ENCODE results near the gene SELENOM.

SELENOM gene

GRCh38 chr22:31107178-31107893, at the start of gene SELENOM:
Gene SELENOM, minus strand, starts transcription at chr22:31107568. Its CDS starts 63 bp downstream, at chr22:31107505.
- in situ Hi-C loops (cut with MboI; ENCODE audit: low sequenced_read_pairs): no loop called here
- Histone ChIP-seq H3K9me3 (no peaks in the 10 kb centered on the region), H3K27me3 (ENCODE audit: low read depth) (no peaks in the 10 kb centered on the region), H3K4me1 (peaks cover 10% of the 10 kb centered on the region), H3K36me3 (replicated peaks) (no peaks in the 10 kb centered on the region), H3K4me3 (peak within 1 kb of the TSS; percentile 78)
- DNase-seq (ENCODE audit: low spot score in 2 of 2): peak; percentile 96 to 98

- H3K4me1 ChIP-seq: no peaks in the 10 kb centered on the region
- no peaks in the 10 kb centered on the region for H3K9me3 ChIP-seq
- no peak for DNase-seq (ENCODE audit: low spot score in 2 of 2)
- H3K27me3 ChIP-seq (ENCODE audit: low read depth): 0 out of 2 replicates have a peak, but pooled peaks cover 5% of the 10 kb centered on the region
- H3K36me3 ChIP-seq (replicated peaks): no peaks in the 10 kb centered on the region
- in situ Hi-C loops (cut with MboI; ENCODE audit: low sequenced_read_pairs): no loop called here
- no peak overlapping the region for H3K4me3 ChIP-seq
Observed at GRCh38 chr22:31155422-31155821, 48.1 kb upstream of the SELENOM start.

- Histone ChIP-seq H3K27me3 (ENCODE audit: low read depth) (0 out of 2 replicates have a peak, but pooled peaks cover 5% of the 10 kb centered on the region), H3K36me3 (replicated peaks) (no peaks in the 10 kb centered on the region), H3K4me1 (no peaks in the 10 kb centered on the region), H3K4me3 (no peak overlapping the region), H3K9me3 (no peaks in the 10 kb centered on the region)
- DNase-seq (ENCODE audit: low spot score in 2 of 2): no peak
- in situ Hi-C loops (cut with MboI; ENCODE audit: low sequenced_read_pairs): no loop called here
Observed at GRCh38 chr22:31154975-31155374, 47.6 kb upstream of the SELENOM start.

- no peak for DNase-seq (ENCODE audit: low spot score in 2 of 2)
- no peaks in the 10 kb centered on the region for H3K4me1 ChIP-seq
- H3K9me3 ChIP-seq: no peaks in the 10 kb centered on the region
- no peaks in the 10 kb centered on the region for H3K36me3 ChIP-seq (replicated peaks)
- in situ Hi-C loops (cut with MboI; ENCODE audit: low sequenced_read_pairs): no loop called here
- H3K27me3 ChIP-seq (ENCODE audit: low read depth): 0 out of 2 replicates have a peak, but pooled peaks cover 5% of the 10 kb centered on the region
- H3K4me3 ChIP-seq: no peak overlapping the region
Observed at GRCh38 chr22:31153357-31153756, 46.0 kb upstream of the SELENOM start.

GRCh38 chr22:31151872-31152271, 44.5 kb upstream of the SELENOM start:
- H3K9me3 ChIP-seq: no peaks in the 10 kb centered on the region
- H3K4me3 ChIP-seq: no peak overlapping the region
- no peaks in the 10 kb centered on the region for H3K36me3 ChIP-seq (replicated peaks)
- no peaks in the 10 kb centered on the region for H3K4me1 ChIP-seq
- in situ Hi-C loops (cut with MboI; ENCODE audit: low sequenced_read_pairs): no loop called here
- no peak for DNase-seq (ENCODE audit: low spot score in 2 of 2)
- 0 out of 2 replicates have a peak, but pooled peaks cover under 1% of the 10 kb centered on the region for H3K27me3 ChIP-seq (ENCODE audit: low read depth)

GRCh38 chr22:31150615-31151014, 43.2 kb upstream of the SELENOM start:
- no peaks in the 10 kb centered on the region for H3K4me1 ChIP-seq
- no peaks in the 10 kb centered on the region for H3K9me3 ChIP-seq
- no peak overlapping the region for H3K4me3 ChIP-seq
- in situ Hi-C loops (cut with MboI; ENCODE audit: low sequenced_read_pairs): no loop called here
- DNase-seq (ENCODE audit: low spot score in 2 of 2): no peak
- no peaks in the 10 kb centered on the region for H3K27me3 ChIP-seq (ENCODE audit: low read depth)
- no peaks in the 10 kb centered on the region for H3K36me3 ChIP-seq (replicated peaks)

- in situ Hi-C loops (cut with MboI; ENCODE audit: low sequenced_read_pairs): loop anchor here (10.0 kb wide), 1 partner anchor 394 kb away; no protein-coding TSS in a partner anchor
- DNase-seq (ENCODE audit: low spot score in 2 of 2): peak; percentile 70 to 82
- no peaks in the 10 kb centered on the region for H3K27me3 ChIP-seq (ENCODE audit: low read depth)
Observed at GRCh38 chr22:31148953-31149627, 41.7 kb upstream of the SELENOM start.

GRCh38 chr22:31148488-31148887, 41.1 kb upstream of the SELENOM start:
- no peaks in the 10 kb centered on the region for H3K36me3 ChIP-seq (replicated peaks)
- no peak for DNase-seq (ENCODE audit: low spot score in 2 of 2)
- no peak overlapping the region for H3K4me3 ChIP-seq
- in situ Hi-C loops (cut with MboI; ENCODE audit: low sequenced_read_pairs): loop anchor here (10.0 kb wide), 1 partner anchor 394 kb away; no protein-coding TSS in a partner anchor
- H3K27me3 ChIP-seq (ENCODE audit: low read depth): no peaks in the 10 kb centered on the region
- H3K9me3 ChIP-seq: no peaks in the 10 kb centered on the region; the same call in 1 of the 2 replicates
- H3K4me1 ChIP-seq: no peaks in the 10 kb centered on the region

More at GRCh38 chr22:31148953-31149627, 41.7 kb upstream of the SELENOM start:
- Histone ChIP-seq H3K9me3 (no peaks in the 10 kb centered on the region), H3K4me1 (no peaks in the 10 kb centered on the region), H3K36me3 (replicated peaks) (no peaks in the 10 kb centered on the region), H3K4me3 (no peak overlapping the region)

- no peak for DNase-seq (ENCODE audit: low spot score in 2 of 2)
- H3K9me3 ChIP-seq: no peaks in the 10 kb centered on the region; the same call in 1 of the 2 replicates
- peaks cover 5% of the 10 kb centered on the region; the same call in 1 of the 2 replicates for H3K27me3 ChIP-seq (ENCODE audit: low read depth)
- in situ Hi-C loops (cut with MboI; ENCODE audit: low sequenced_read_pairs): loop anchor here (10.0 kb wide), 1 partner anchor 389 kb away; no protein-coding TSS in a partner anchor
- H3K4me3 ChIP-seq: no peak overlapping the region
- no peaks in the 10 kb centered on the region for H3K36me3 ChIP-seq (replicated peaks)
- no peaks in the 10 kb centered on the region for H3K4me1 ChIP-seq
Observed at GRCh38 chr22:31144223-31144622, 36.9 kb upstream of the SELENOM start.

- no peaks in the 10 kb centered on the region; the same call in 1 of the 2 replicates for H3K9me3 ChIP-seq
- no peak for DNase-seq (ENCODE audit: low spot score in 2 of 2)
- peaks cover 11% of the 10 kb centered on the region; the same call in 1 of the 2 replicates for H3K27me3 ChIP-seq (ENCODE audit: low read depth)
- no peaks in the 10 kb centered on the region for H3K36me3 ChIP-seq (replicated peaks)
- H3K4me3 ChIP-seq: no peak overlapping the region
- in situ Hi-C loops (cut with MboI; ENCODE audit: low sequenced_read_pairs): loop anchor here (10.0 kb wide), 1 partner anchor 389 kb away; no protein-coding TSS in a partner anchor
- no peaks in the 10 kb centered on the region for H3K4me1 ChIP-seq
Observed at GRCh38 chr22:31143537-31143936, 36.2 kb upstream of the SELENOM start.

- Histone ChIP-seq H3K4me3 (no peak overlapping the region), H3K36me3 (replicated peaks) (no peaks in the 10 kb centered on the region), H3K9me3 (no peaks in the 10 kb centered on the region; the same call in 1 of the 2 replicates), H3K4me1 (no peaks in the 10 kb centered on the region), H3K27me3 (ENCODE audit: low read depth) (peaks cover 11% of the 10 kb centered on the region; the same call in 1 of the 2 replicates)
- in situ Hi-C loops (cut with MboI; ENCODE audit: low sequenced_read_pairs): loop anchor here (10.0 kb wide), 1 partner anchor 388 kb away; no protein-coding TSS in a partner anchor
- no peak for DNase-seq (ENCODE audit: low spot score in 2 of 2)
Observed at GRCh38 chr22:31143038-31143437, 35.7 kb upstream of the SELENOM start.

GRCh38 chr22:31142285-31142684, 34.9 kb upstream of the SELENOM start:
- DNase-seq (ENCODE audit: low spot score in 2 of 2): no peak
- H3K4me1 ChIP-seq: no peaks in the 10 kb centered on the region
- H3K4me3 ChIP-seq: no peak overlapping the region
- H3K27me3 ChIP-seq (ENCODE audit: low read depth): peaks cover 11% of the 10 kb centered on the region; the same call in 1 of the 2 replicates
- H3K9me3 ChIP-seq: no peaks in the 10 kb centered on the region; the same call in 1 of the 2 replicates
- H3K36me3 ChIP-seq (replicated peaks): no peaks in the 10 kb centered on the region
- in situ Hi-C loops (cut with MboI; ENCODE audit: low sequenced_read_pairs): loop anchor here (10.0 kb wide), 1 partner anchor 387 kb away; no protein-coding TSS in a partner anchor

- no peak for DNase-seq (ENCODE audit: low spot score in 2 of 2)
- no peaks in the 10 kb centered on the region for H3K4me1 ChIP-seq
- in situ Hi-C loops (cut with MboI; ENCODE audit: low sequenced_read_pairs): loop anchor here (10.0 kb wide), 1 partner anchor 387 kb away; no protein-coding TSS in a partner anchor
Observed at GRCh38 chr22:31141551-31141950, 34.2 kb upstream of the SELENOM start.

More at GRCh38 chr22:31141551-31141950, 34.2 kb upstream of the SELENOM start:
- H3K4me3 ChIP-seq: no peak overlapping the region
- H3K27me3 ChIP-seq (ENCODE audit: low read depth): peaks cover 11% of the 10 kb centered on the region; the same call in 1 of the 2 replicates
- H3K9me3 ChIP-seq: no peaks in the 10 kb centered on the region; the same call in 1 of the 2 replicates
- H3K36me3 ChIP-seq (replicated peaks): no peaks in the 10 kb centered on the region

Data from HAP-1 (cell line).